Suppressor macrophage treated with lipopolysaccharide for 4 hours (primary cell): ENCODE data around the gene RGSL1.
A peak's percentile ranks its signal among the peaks of the same experiment; 100 is the strongest.
"Not testable (repeated sequence)": the region's sequence is repeated elsewhere in the genome, so short reads cannot be mapped to it uniquely, and the experiment has no call there.

Experiments used
- DNase-seq: peaks from one replicate; pipeline ENCODE4 v3.0.0-alpha.2; 2020

The RGSL1 gene

GRCh38 chr1:182447124-182447523, 2.8 kb upstream of the RGSL1 start:
- DNase-seq, result not testable (repeated sequence)

- DNase-seq, result no peak
Measured at GRCh38 chr1:182447660-182448059, 2.3 kb upstream of the RGSL1 start.

GRCh38 chr1:182453631-182454030, 3.7 kb downstream of the RGSL1 start:
- peak; percentile 13 for DNase-seq

- DNase-seq, result no peak
Measured at GRCh38 chr1:182457844-182458243, 7.9 kb downstream of the RGSL1 start.

GRCh38 chr1:182459949-182460348, 10.0 kb downstream of the RGSL1 start:
- no peak for DNase-seq

GRCh38 chr1:182460550-182460951, 10.6 kb downstream of the RGSL1 start:
- DNase-seq, result peak; percentile 47

- peak; percentile 37 for DNase-seq
Measured at GRCh38 chr1:182473556-182473955, 23.6 kb downstream of the RGSL1 start.

GRCh38 chr1:182476625-182477024, 26.7 kb downstream of the RGSL1 start:
- DNase-seq, result no peak

- no peak for DNase-seq
Measured at GRCh38 chr1:182478238-182478637, 28.3 kb downstream of the RGSL1 start.

GRCh38 chr1:182484067-182484466, 34.1 kb downstream of the RGSL1 start:
- DNase-seq, result no peak

- no peak for DNase-seq
Measured at GRCh38 chr1:182484531-182485257, 34.7 kb downstream of the RGSL1 start.

- no peak for DNase-seq
Measured at GRCh38 chr1:182485861-182486260, 35.9 kb downstream of the RGSL1 start.

- DNase-seq, result no peak
Measured at GRCh38 chr1:182488803-182489202, 38.9 kb downstream of the RGSL1 start.

GRCh38 chr1:182493063-182493462, 43.1 kb downstream of the RGSL1 start:
- DNase-seq, result peak; percentile 12

- DNase-seq, result no peak
Measured at GRCh38 chr1:182495002-182495401, 45.1 kb downstream of the RGSL1 start.

- no peak for DNase-seq
Measured at GRCh38 chr1:182495693-182496092, 45.7 kb downstream of the RGSL1 start.

- no peak for DNase-seq
Measured at GRCh38 chr1:182507685-182508084, 57.7 kb downstream of the RGSL1 start.

GRCh38 chr1:182515556-182515955, 65.6 kb downstream of the RGSL1 start:
- DNase-seq, result no peak

- peak; percentile 58 for DNase-seq
Measured at GRCh38 chr1:182520736-182521135, 70.8 kb downstream of the RGSL1 start.

GRCh38 chr1:182525342-182525741, 75.4 kb downstream of the RGSL1 start:
- DNase-seq, result no peak

GRCh38 chr1:182527680-182528079, 77.7 kb downstream of the RGSL1 start:
- no peak for DNase-seq

- DNase-seq, result not testable (repeated sequence)
Measured at GRCh38 chr1:182528206-182528605, 78.3 kb downstream of the RGSL1 start.

GRCh38 chr1:182533896-182534295, 84.0 kb downstream of the RGSL1 start:
- DNase-seq, result peak; percentile 48

GRCh38 chr1:182549346-182549745, 99.4 kb downstream of the RGSL1 start:
- DNase-seq, result no peak

GRCh38 chr1:182549811-182550210, 99.9 kb downstream of the RGSL1 start:
- DNase-seq, result no peak
